ENCODE measurements around the gene CRAMP1. TPM values are rescaled to one million over a fixed set of nuclear protein-coding genes. Genes with fewer than 3 reads are reported as not detected.

CRAMP1 gene
- total and polyA plus RNA-seq, 2 of the 8 experiments (the other 6 are each of a cell fraction or from before 2014, with no cell fraction given), result 19.2 to 23.2 TPM

DNA sequence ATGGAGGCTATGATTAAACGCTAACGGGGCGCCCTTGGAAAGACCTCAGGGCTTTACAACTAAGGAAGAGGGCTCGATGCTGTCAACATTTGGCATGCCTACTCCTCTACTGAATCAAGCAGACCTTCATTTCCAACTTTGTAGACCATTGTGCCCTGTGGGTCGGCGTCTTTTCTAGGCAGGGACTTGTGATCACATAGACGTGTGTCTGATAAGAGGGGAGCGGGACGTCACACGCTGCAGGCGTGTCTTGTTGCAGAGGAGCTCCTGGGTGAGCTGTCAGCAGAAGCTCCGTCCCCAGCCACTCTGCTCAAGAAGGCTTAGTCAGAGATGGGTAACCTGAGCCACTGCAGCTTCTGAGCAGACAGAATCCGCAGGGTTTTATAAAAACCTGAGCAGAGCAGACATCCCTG lies 96.6 kb downstream of the CRAMP1 start:
- Histone ChIP-seq H3K23me2 (ENCODE audit: low read depth, low read length) (peaks cover 11% of the 10 kb centered on the region), H3K4me2 (ENCODE audit: insufficient read depth in 1 of 2, low read depth in 2 of 2, low read length in 2 of 2) (no peak overlapping the region), H3K14ac (ENCODE audit: insufficient read length) (no peak overlapping the region), H3K4ac (replicated peaks; ENCODE audit: insufficient read length, low read depth, low read length) (no peak overlapping the region), H3K27ac (ENCODE audit: low read depth, low read length) (no peak overlapping the region), H2BK12ac (ENCODE audit: low read depth, low read length) (no peak overlapping the region), H3K79me1 (ENCODE audit: low read depth, low read length) (peaks cover 15% of the 10 kb centered on the region), H4K91ac (replicated peaks; ENCODE audit: insufficient read length, low read length) (no peak overlapping the region), H3K9ac (replicated peaks in 1 of 4; ENCODE audit: extremely low read depth in 1 of 4, low read depth in 3 of 4, low read length in 3 of 4) (no peak overlapping the region), H3K23ac (ENCODE audit: insufficient read length) (no peak overlapping the region), H2AFZ (ENCODE audit: low read length) (no peak overlapping the region), H2BK120ac (replicated peaks; ENCODE audit: low read depth, low read length) (no peak overlapping the region), H4K8ac (ENCODE audit: extremely low read depth, insufficient read depth, low read length) (no peak overlapping the region; the same call in 1 of the 2 replicates), H3K79me2 (ENCODE audit: control insufficient read depth in 1 of 2, insufficient read depth in 2 of 2, low read length in 2 of 2) (peaks cover 3 to 53% of the 10 kb centered on the region in 2 experiments), H3K18ac (ENCODE audit: extremely low read depth, low read length) (no peak overlapping the region), H4K20me1 (replicated peaks in 1 of 2; ENCODE audit: control insufficient read depth in 1 of 2, insufficient read depth in 2 of 2, low read length in 2 of 2) (peaks cover 17 to 27% of the 10 kb centered on the region in 2 experiments), H3K27me3 (replicated peaks in 1 of 4; ENCODE audit: control insufficient read depth in 3 of 4, extremely low read depth in 1 of 4, insufficient read depth in 3 of 4, low read length in 3 of 4) (no peaks in the 10 kb centered on the region), H3K56ac (replicated peaks; ENCODE audit: insufficient read length, low read depth, low read length) (no peak overlapping the region), H3K4me1 (replicated peaks in 1 of 4; ENCODE audit: control insufficient read depth in 3 of 4, insufficient read depth in 4 of 4, low read length in 3 of 4) (peaks cover 5 to 24% (median 10%) of the 10 kb centered on the region in 4 experiments), H2BK20ac (ENCODE audit: low read length) (no peak overlapping the region), H3K9me3 (ENCODE audit: insufficient read depth in 2 of 2, low read depth in 1 of 2, low read length in 1 of 2) (no peaks in the 10 kb centered on the region), H2BK5ac (ENCODE audit: low read depth, low read length) (no peak overlapping the region), H2BK15ac (ENCODE audit: low read length) (no peak overlapping the region), H4K5ac (ENCODE audit: insufficient read length, low read depth, low read length) (no peak overlapping the region), H3K4me3 (ENCODE audit: extremely low read depth in 1 of 4, insufficient read depth in 2 of 4, low read depth in 3 of 4, low read length in 4 of 4) (no peak overlapping the region), H2AK5ac (ENCODE audit: low read depth, low read length) (no peak overlapping the region), H3K36me3 (ENCODE audit: control insufficient read depth in 2 of 4, insufficient read depth in 4 of 4, low read length in 3 of 4) (no peaks in the 10 kb centered on the region; a peak in 1 of 8 replicates)
- WGBS, 2 experiments (ENCODE audit: extremely low coverage in 1 of 2, insufficient coverage in 1 of 2, insufficient read length in 1 of 2, insufficient replicate concordance in 2 of 2, low coverage in 1 of 2, low lambda C conversion rate in 2 of 2, missing lambda C conversion rate in 1 of 2), result 94% methylated on average over 13 of the region's 13 CpGs; no CpG with 5 or more reads in 1 of the 2 experiments
- no peak for DNase-seq (ENCODE audit: low read depth in 1 of 2, low spot score in 2 of 2)
- FAIRE-seq, result no peak
- CTCF ChIA-PET (ENCODE audit: partially characterized antibody), result interaction anchor here (0.6 to 2.4 kb wide), 3 partner anchors 11 to 87 kb away, joined by 3 to 8 read pairs (median 3); no protein-coding TSS in a partner anchor
- POLR2A ChIA-PET (ENCODE audit: partially characterized antibody), result interaction anchor here (1.5 to 3.9 kb wide), 3 partner anchors 9 to 62 kb away, joined by 3 to 35 read pairs (median 5); partner anchors contain the start of genes EME2, MRPS34 and NME3
- TF ChIP-seq SIX5 (IDR thresholded peaks at IDR 0.05; ENCODE audit: low read depth, low read length), result no peak
- no peak for TF ChIP-seq SAP30 (IDR thresholded peaks at IDR 0.05; ENCODE audit: insufficient read depth, insufficient replicate concordance, low read length)
- no peak for TF ChIP-seq RXRA (IDR thresholded peaks at IDR 0.05; ENCODE audit: insufficient read depth, low read depth, low read length)
